ENCODE data around the gene ACO1.

Gene ACO1

GRCh38 chr9:32359452-32359851 lies 25.0 kb upstream of the ACO1 start:
- no peak for TF ChIP-seq JUND (IDR thresholded peaks at IDR 0.05; ENCODE audit: low read depth)
- DNase-seq (ENCODE audit: low read depth in 1 of 2, low spot score in 1 of 2) = no peak
- in situ Hi-C loops (cut with HindIII; ENCODE audit: low pct_unique_long_range_greater_than_20kb, low sequenced_read_pairs) = no loop called here

GRCh38 chr9:32360983-32361673 lies 23.3 kb upstream of the ACO1 start:
- in situ Hi-C loops (cut with HindIII; ENCODE audit: low pct_unique_long_range_greater_than_20kb, low sequenced_read_pairs) = no loop called here

GRCh38 chr9:32371279-32371678 lies 13.2 kb upstream of the ACO1 start:
- DNase-seq (ENCODE audit: low read depth in 1 of 2, low spot score in 1 of 2) = no peak
- no peak for TF ChIP-seq JUND (IDR thresholded peaks at IDR 0.05; ENCODE audit: low read depth)
- in situ Hi-C loops (cut with HindIII; ENCODE audit: low pct_unique_long_range_greater_than_20kb, low sequenced_read_pairs) = no loop called here

More at GRCh38 chr9:32360983-32361673, 23.3 kb upstream of the ACO1 start:
- DNase-seq (ENCODE audit: low read depth in 1 of 2, low spot score in 1 of 2) = no peak
- no peak for TF ChIP-seq JUND (IDR thresholded peaks at IDR 0.05; ENCODE audit: low read depth)

- TF ChIP-seq JUND (IDR thresholded peaks at IDR 0.05; ENCODE audit: low read depth) = no peak
- DNase-seq (ENCODE audit: low read depth in 1 of 2, low spot score in 1 of 2) = no peak
- in situ Hi-C loops (cut with HindIII; ENCODE audit: low pct_unique_long_range_greater_than_20kb, low sequenced_read_pairs) = no loop called here
Observed at GRCh38 chr9:32371679-32372078, 12.8 kb upstream of the ACO1 start.

GRCh38 chr9:32376285-32376684 lies 8.2 kb upstream of the ACO1 start:
- DNase-seq (ENCODE audit: low read depth in 1 of 2, low spot score in 1 of 2) = peak in 1 of 2 experiments; percentile 5
- in situ Hi-C loops (cut with HindIII; ENCODE audit: low pct_unique_long_range_greater_than_20kb, low sequenced_read_pairs) = no loop called here
- no peak for TF ChIP-seq JUND (IDR thresholded peaks at IDR 0.05; ENCODE audit: low read depth)

- no peak for TF ChIP-seq JUND (IDR thresholded peaks at IDR 0.05; ENCODE audit: low read depth)
- in situ Hi-C loops (cut with HindIII; ENCODE audit: low pct_unique_long_range_greater_than_20kb, low sequenced_read_pairs) = no loop called here
- DNase-seq (ENCODE audit: low read depth in 1 of 2, low spot score in 1 of 2) = peak; percentile 28 to 79
Observed at GRCh38 chr9:32378496-32378895, 5.9 kb upstream of the ACO1 start.

- TF ChIP-seq JUND (IDR thresholded peaks at IDR 0.05; ENCODE audit: low read depth) = no peak
- peak; percentile 32 to 86 for DNase-seq (ENCODE audit: low read depth in 1 of 2, low spot score in 1 of 2)
- in situ Hi-C loops (cut with HindIII; ENCODE audit: low pct_unique_long_range_greater_than_20kb, low sequenced_read_pairs) = no loop called here
Observed at GRCh38 chr9:32378993-32379729, 5.3 kb upstream of the ACO1 start.

- DNase-seq (ENCODE audit: low read depth in 1 of 2, low spot score in 1 of 2) = no peak
- in situ Hi-C loops (cut with HindIII; ENCODE audit: low pct_unique_long_range_greater_than_20kb, low sequenced_read_pairs) = no loop called here
- no peak for TF ChIP-seq JUND (IDR thresholded peaks at IDR 0.05; ENCODE audit: low read depth)
Observed at GRCh38 chr9:32380944-32381343, 3.5 kb upstream of the ACO1 start.

- in situ Hi-C loops (cut with HindIII; ENCODE audit: low pct_unique_long_range_greater_than_20kb, low sequenced_read_pairs) = no loop called here
- TF ChIP-seq JUND (IDR thresholded peaks at IDR 0.05; ENCODE audit: low read depth) = no peak
Observed at GRCh38 chr9:32382565-32383320, 1.7 kb upstream of the ACO1 start.

GRCh38 chr9:32384002-32384363 lies 460 bp upstream of the ACO1 start:
- in situ Hi-C loops (cut with HindIII; ENCODE audit: low pct_unique_long_range_greater_than_20kb, low sequenced_read_pairs) = no loop called here
- no peak for TF ChIP-seq JUND (IDR thresholded peaks at IDR 0.05; ENCODE audit: low read depth)
- peak in 1 of 2 experiments; percentile 3 for DNase-seq (ENCODE audit: low read depth in 1 of 2, low spot score in 1 of 2)

More at GRCh38 chr9:32382565-32383320, 1.7 kb upstream of the ACO1 start:
- DNase-seq (ENCODE audit: low read depth in 1 of 2, low spot score in 1 of 2) = no peak

- in situ Hi-C loops (cut with HindIII; ENCODE audit: low pct_unique_long_range_greater_than_20kb, low sequenced_read_pairs) = no loop called here
- TF ChIP-seq JUND (IDR thresholded peaks at IDR 0.05; ENCODE audit: low read depth) = no peak
- DNase-seq (ENCODE audit: low read depth in 1 of 2, low spot score in 1 of 2) = no peak
Observed at GRCh38 chr9:32385152-32385884, 875 bp downstream of the ACO1 start.

- TF ChIP-seq JUND (IDR thresholded peaks at IDR 0.05; ENCODE audit: low read depth) = no peak
- in situ Hi-C loops (cut with HindIII; ENCODE audit: low pct_unique_long_range_greater_than_20kb, low sequenced_read_pairs) = no loop called here
Observed at GRCh38 chr9:32385885-32386283, 1.4 kb downstream of the ACO1 start.

More at GRCh38 chr9:32385885-32386283, 1.4 kb downstream of the ACO1 start:
- no peak for DNase-seq (ENCODE audit: low read depth in 1 of 2, low spot score in 1 of 2)

All from T47D (cell line).